Measurements from ENCODE around the gene METTL15. TPM values are rescaled to one million over a fixed set of nuclear protein-coding genes. Genes with fewer than 3 reads are reported as not detected.
"Not testable (repeated sequence)": the region's sequence is repeated elsewhere in the genome, so short reads cannot be mapped to it uniquely, and the experiment has no call there.

METTL15 gene
- total RNA-seq, 1 donor from 2014 or later: 16.9 TPM

GRCh38 chr11:28303477-28304191, 195.4 kb downstream of the METTL15 start:
- Mint-ChIP-seq H3K36me3 (ENCODE audit: low read depth) (peaks cover 10% of the 10 kb centered on the region), H3K4me1 (no peaks in the 10 kb centered on the region)
- intact Hi-C loops (cut with micrococcal nuclease): no loop called here

GRCh38 chr11:28315440-28315839, 207.3 kb downstream of the METTL15 start:
- no peak overlapping the region for H3K4me3 Mint-ChIP-seq
- H3K36me3 Mint-ChIP-seq (ENCODE audit: low read depth): peaks cover 11% of the 10 kb centered on the region
- no peak overlapping the region for H3K27ac Mint-ChIP-seq
- DNase-seq: no peak
- intact Hi-C loops (cut with micrococcal nuclease): no loop called here
- no peaks in the 10 kb centered on the region for H3K27me3 Mint-ChIP-seq
- H3K9me3 Mint-ChIP-seq: peaks cover 4% of the 10 kb centered on the region
- no peaks in the 10 kb centered on the region for H3K4me1 Mint-ChIP-seq

More at GRCh38 chr11:28303477-28304191, 195.4 kb downstream of the METTL15 start:
- DNase-seq: no peak
- no peaks in the 10 kb centered on the region for H3K9me3 Mint-ChIP-seq
- H3K27me3 Mint-ChIP-seq: no peaks in the 10 kb centered on the region
- no peak overlapping the region for H3K4me3 Mint-ChIP-seq
- no peak overlapping the region for H3K27ac Mint-ChIP-seq

- intact Hi-C loops (cut with micrococcal nuclease): no loop called here
Measured at GRCh38 chr11:28318871-28319270, 210.7 kb downstream of the METTL15 start.

GRCh38 chr11:28323621-28324020, 215.4 kb downstream of the METTL15 start:
- no peaks in the 10 kb centered on the region for H3K4me1 Mint-ChIP-seq
- no peak for DNase-seq
- no peaks in the 10 kb centered on the region for H3K27me3 Mint-ChIP-seq
- intact Hi-C loops (cut with micrococcal nuclease): no loop called here
- H3K27ac Mint-ChIP-seq: no peak overlapping the region
- H3K4me3 Mint-ChIP-seq: no peak overlapping the region
- H3K9me3 Mint-ChIP-seq: no peaks in the 10 kb centered on the region
- no peaks in the 10 kb centered on the region for H3K36me3 Mint-ChIP-seq (ENCODE audit: low read depth)

More at GRCh38 chr11:28318871-28319270, 210.7 kb downstream of the METTL15 start:
- no peaks in the 10 kb centered on the region for H3K9me3 Mint-ChIP-seq
- H3K27ac Mint-ChIP-seq: no peak overlapping the region
- H3K4me3 Mint-ChIP-seq: no peak overlapping the region
- H3K36me3 Mint-ChIP-seq (ENCODE audit: low read depth): peaks cover 9% of the 10 kb centered on the region
- no peaks in the 10 kb centered on the region for H3K4me1 Mint-ChIP-seq
- DNase-seq: no peak
- no peaks in the 10 kb centered on the region for H3K27me3 Mint-ChIP-seq

- H3K9me3 Mint-ChIP-seq; H3K27me3 Mint-ChIP-seq; intact Hi-C loops (cut with micrococcal nuclease); H3K36me3 Mint-ChIP-seq (ENCODE audit: low read depth); H3K27ac Mint-ChIP-seq; H3K4me3 Mint-ChIP-seq; DNase-seq; H3K4me1 Mint-ChIP-seq: not testable (repeated sequence)
Measured at GRCh38 chr11:28332393-28332792, 224.2 kb downstream of the METTL15 start.

GRCh38 chr11:28337701-28338100, 229.5 kb downstream of the METTL15 start:
- Mint-ChIP-seq H3K27ac (no peak overlapping the region), H3K4me1 (no peaks in the 10 kb centered on the region), H3K27me3 (no peaks in the 10 kb centered on the region), H3K4me3 (no peak overlapping the region), H3K9me3 (peaks cover 18% of the 10 kb centered on the region), H3K36me3 (ENCODE audit: low read depth) (no peaks in the 10 kb centered on the region)
- no peak for DNase-seq
- intact Hi-C loops (cut with micrococcal nuclease): no loop called here

- Mint-ChIP-seq H3K27ac (no peak overlapping the region), H3K36me3 (ENCODE audit: low read depth) (no peaks in the 10 kb centered on the region), H3K9me3 (peaks cover 18% of the 10 kb centered on the region), H3K4me3 (no peak overlapping the region), H3K4me1 (no peaks in the 10 kb centered on the region), H3K27me3 (no peaks in the 10 kb centered on the region)
- DNase-seq: no peak
- intact Hi-C loops (cut with micrococcal nuclease): no loop called here
Measured at GRCh38 chr11:28338371-28338770, 230.2 kb downstream of the METTL15 start.

- DNase-seq: no peak
- Mint-ChIP-seq H3K27me3 (no peaks in the 10 kb centered on the region), H3K4me1 (no peaks in the 10 kb centered on the region), H3K36me3 (ENCODE audit: low read depth) (no peaks in the 10 kb centered on the region), H3K4me3 (no peak overlapping the region), H3K9me3 (peaks cover 18% of the 10 kb centered on the region), H3K27ac (no peak overlapping the region)
- intact Hi-C loops (cut with micrococcal nuclease): no loop called here
Measured at GRCh38 chr11:28339488-28339887, 231.3 kb downstream of the METTL15 start.

- Mint-ChIP-seq H3K27me3 (no peaks in the 10 kb centered on the region), H3K9me3 (peaks cover 18% of the 10 kb centered on the region), H3K27ac (no peak overlapping the region), H3K36me3 (ENCODE audit: low read depth) (no peaks in the 10 kb centered on the region), H3K4me3 (no peak overlapping the region), H3K4me1 (no peaks in the 10 kb centered on the region)
- DNase-seq: no peak
- intact Hi-C loops (cut with micrococcal nuclease): no loop called here
Measured at GRCh38 chr11:28342716-28343115, 234.5 kb downstream of the METTL15 start.

GRCh38 chr11:28343304-28344233, 235.4 kb downstream of the METTL15 start:
- no peaks in the 10 kb centered on the region for H3K36me3 Mint-ChIP-seq (ENCODE audit: low read depth)
- peaks cover 14% of the 10 kb centered on the region for H3K9me3 Mint-ChIP-seq
- H3K27ac Mint-ChIP-seq: no peak overlapping the region
- H3K27me3 Mint-ChIP-seq: no peaks in the 10 kb centered on the region
- no peaks in the 10 kb centered on the region for H3K4me1 Mint-ChIP-seq
- intact Hi-C loops (cut with micrococcal nuclease): no loop called here
- no peak for DNase-seq
- no peak overlapping the region for H3K4me3 Mint-ChIP-seq

- intact Hi-C loops (cut with micrococcal nuclease): no loop called here
- no peak for DNase-seq
- H3K4me3 Mint-ChIP-seq: no peak overlapping the region
- no peaks in the 10 kb centered on the region for H3K36me3 Mint-ChIP-seq (ENCODE audit: low read depth)
- peaks cover 4% of the 10 kb centered on the region for H3K9me3 Mint-ChIP-seq
- H3K4me1 Mint-ChIP-seq: no peaks in the 10 kb centered on the region
- H3K27ac Mint-ChIP-seq: no peak overlapping the region
- H3K27me3 Mint-ChIP-seq: no peaks in the 10 kb centered on the region
Measured at GRCh38 chr11:28346209-28346608, 238.0 kb downstream of the METTL15 start.

GRCh38 chr11:28346721-28347120, 238.5 kb downstream of the METTL15 start:
- intact Hi-C loops (cut with micrococcal nuclease): no loop called here
- Mint-ChIP-seq H3K27ac (no peak overlapping the region), H3K9me3 (peaks cover 2% of the 10 kb centered on the region), H3K36me3 (ENCODE audit: low read depth) (no peaks in the 10 kb centered on the region), H3K4me1 (no peaks in the 10 kb centered on the region), H3K4me3 (no peak overlapping the region), H3K27me3 (no peaks in the 10 kb centered on the region)
- DNase-seq: no peak

GRCh38 chr11:28347371-28347770, 239.2 kb downstream of the METTL15 start:
- Mint-ChIP-seq H3K4me1 (no peaks in the 10 kb centered on the region), H3K36me3 (ENCODE audit: low read depth) (no peaks in the 10 kb centered on the region), H3K9me3 (no peaks in the 10 kb centered on the region), H3K27ac (no peak overlapping the region), H3K27me3 (no peaks in the 10 kb centered on the region), H3K4me3 (no peak overlapping the region)
- intact Hi-C loops (cut with micrococcal nuclease): no loop called here
- DNase-seq: no peak

GRCh38 chr11:28350216-28350615, 242.0 kb downstream of the METTL15 start:
- no peaks in the 10 kb centered on the region for H3K27me3 Mint-ChIP-seq
- intact Hi-C loops (cut with micrococcal nuclease): no loop called here
- H3K36me3 Mint-ChIP-seq (ENCODE audit: low read depth): no peaks in the 10 kb centered on the region
- H3K4me1 Mint-ChIP-seq: no peaks in the 10 kb centered on the region
- H3K4me3 Mint-ChIP-seq: no peak overlapping the region
- H3K27ac Mint-ChIP-seq: no peak overlapping the region
- no peak for DNase-seq
- no peaks in the 10 kb centered on the region for H3K9me3 Mint-ChIP-seq
